MM.1S (cell line): ENCODE measurements around the gene LDLRAD4.

Experiments used
- CTCF ChIP-seq: fragments of 300-600 bp; sonication (generic); IDR thresholded peaks from 2 replicates; pipeline ENCODE4 v1.5.1; 2016; ENCODE audit warnings: antibody characterized with exemption, low read length, mixed read lengths
- EZH2 ChIP-seq: fragments of 300-600 bp; sonication (generic); optimal IDR thresholded peaks from 2 replicates; pipeline ENCODE3; 2017; ENCODE audit warnings: low read depth, mild to moderate bottlenecking, antibody characterized with exemption, low read length, mixed read lengths

GRCh38 chr18:13331846-13332245 is 113.3 kb downstream of the LDLRAD4 start:
- no peak for TF ChIP-seq CTCF
- no peak for TF ChIP-seq EZH2
